OCI-LY1 (cell line): ENCODE data around the gene NEUROD6.

Experiments
- H2AFZ ChIP-seq: fragments of 200-600 bp; sonication (generic), shearing (Covaris generic); 2 replicates; pipeline ENCODE4 v1.6.0; 2014; ENCODE audit warnings: antibody characterized with exemption, mild to moderate bottlenecking, low read length
- H3F3A ChIP-seq: fragments of 200-600 bp; sonication (generic), shearing (Covaris generic); 2 replicates; pipeline ENCODE4 v1.6.0; 2014; ENCODE audit warnings: mild to moderate bottlenecking, antibody characterized with exemption, low read length, moderate library complexity; ENCODE audit not compliant: insufficient read depth
- H3K27ac ChIP-seq: fragments of 200-600 bp; sonication (generic); 2 replicates; pipeline ENCODE4 v1.5.1; 2014; ENCODE audit warnings: low read length, mixed run types, mild to moderate bottlenecking, low read depth; ENCODE audit not compliant: poor library complexity, severe bottlenecking
- H3K27me3 ChIP-seq: fragments of 200-600 bp; sonication (generic); 2 replicates; pipeline ENCODE4 v1.6.0; 2014; ENCODE audit warnings: antibody characterized with exemption, mild to moderate bottlenecking, low read length, moderate library complexity; ENCODE audit not compliant: insufficient read depth
- H3K36me3 ChIP-seq: fragments of 200-600 bp; sonication (generic); 2 replicates; pipeline ENCODE4 v1.6.1; 2014; ENCODE audit warnings: mild to moderate bottlenecking, antibody characterized with exemption, low read length, moderate library complexity, mixed read lengths; ENCODE audit not compliant: insufficient read depth
- H3K4me1 ChIP-seq: fragments of 200-600 bp; sonication (generic); 2 replicates; pipeline ENCODE4 v1.5.1; 2014; ENCODE audit warnings: mild to moderate bottlenecking, low read length, moderate library complexity; ENCODE audit not compliant: insufficient read depth, severe bottlenecking
- H3K4me2 ChIP-seq: fragments of 200-600 bp; sonication (generic), shearing (Covaris generic); 2 replicates; pipeline ENCODE4 v1.6.1; 2014; ENCODE audit warnings: low read length
- H3K4me3 ChIP-seq: fragments of 200-600 bp; sonication (generic); 2 replicates; pipeline ENCODE4 v1.5.1; 2014; ENCODE audit warnings: low read length, low read depth, mild to moderate bottlenecking, mixed read lengths; ENCODE audit not compliant: poor library complexity, severe bottlenecking
- H3K79me2 ChIP-seq: fragments of 200-600 bp; shearing (Covaris generic); 2 replicates; pipeline ENCODE4 v1.6.1; 2016; ENCODE audit warnings: mixed run types, low read length, mixed read lengths; ENCODE audit not compliant: insufficient read depth
- H3K9ac ChIP-seq: fragments of 200-600 bp; sonication (generic), shearing (Covaris generic); 2 replicates; pipeline ENCODE4 v1.6.1; 2014; ENCODE audit warnings: mild to moderate bottlenecking, low read length, mixed read lengths
- H3K9me2 ChIP-seq: fragments of 200-600 bp; sonication (generic), shearing (Covaris generic); 2 replicates; pipeline ENCODE4 v1.6.1; 2014; ENCODE audit warnings: low read depth, mild to moderate bottlenecking, low read length, mixed read lengths
- H3K9me3 ChIP-seq: fragments of 200-600 bp; shearing (Covaris generic); 2 replicates; pipeline ENCODE4 v1.6.1; 2014; ENCODE audit warnings: low read length, mixed read lengths
- H4K20me1 ChIP-seq: fragments of 200-600 bp; sonication (generic), shearing (Covaris generic); 2 replicates; pipeline ENCODE4 v1.6.0; 2016; ENCODE audit warnings: mild to moderate bottlenecking, low read length; ENCODE audit not compliant: insufficient read depth
- CTCF ChIP-seq: fragments of 200-600 bp; sonication (generic), shearing (Covaris generic); IDR thresholded peaks from 2 replicates; pipeline ENCODE4 v1.5.1; 2017; ENCODE audit warnings: mild to moderate bottlenecking, antibody characterized with exemption, low read length, moderate library complexity, mixed read lengths
- EZH2 ChIP-seq: fragments of 200-600 bp; sonication (generic), shearing (Covaris generic); IDR thresholded peaks from 2 replicates; pipeline ENCODE4 v1.8.0; 2017; ENCODE audit warnings: borderline replicate concordance, mixed run types, mild to moderate bottlenecking, antibody characterized with exemption, low read length, moderate library complexity, mixed read lengths

NEUROD6 gene

GRCh38 chr7:31340051-31340450, 475 bp downstream of the NEUROD6 start:
- no peak for TF ChIP-seq CTCF
- TF ChIP-seq EZH2 = no peak
- no peaks in the 10 kb centered on the region for H4K20me1 ChIP-seq
- no peaks in the 10 kb centered on the region for H3K36me3 ChIP-seq
- H3K4me1 ChIP-seq = no peaks in the 10 kb centered on the region
- H3K4me2 ChIP-seq = no peak overlapping the region
- H3K4me3 ChIP-seq = no peak overlapping the region
- no peaks in the 10 kb centered on the region for H3F3A ChIP-seq
- H3K27ac ChIP-seq = no peak overlapping the region
- H3K9me3 ChIP-seq = no peaks in the 10 kb centered on the region
- no peak overlapping the region for H3K9ac ChIP-seq
- no peaks in the 10 kb centered on the region for H3K9me2 ChIP-seq
- H3K79me2 ChIP-seq = no peaks in the 10 kb centered on the region
- no peak overlapping the region for H2AFZ ChIP-seq
- no peaks in the 10 kb centered on the region for H3K27me3 ChIP-seq

- Histone ChIP-seq H4K20me1 (no peaks in the 10 kb centered on the region), H3F3A (no peaks in the 10 kb centered on the region), H3K4me3 (no peak overlapping the region), H3K27ac (no peak overlapping the region), H3K9me2 (no peaks in the 10 kb centered on the region), H3K79me2 (no peaks in the 10 kb centered on the region), H3K4me1 (no peaks in the 10 kb centered on the region), H2AFZ (no peak overlapping the region), H3K4me2 (no peak overlapping the region), H3K9me3 (no peaks in the 10 kb centered on the region), H3K36me3 (no peaks in the 10 kb centered on the region), H3K9ac (no peak overlapping the region), H3K27me3 (no peaks in the 10 kb centered on the region)
- TF ChIP-seq CTCF = no peak
- TF ChIP-seq EZH2 = no peak
These were observed 1.8 kb downstream of the NEUROD6 start for GRCh38 chr7:31338706-31339105.

- Histone ChIP-seq H3K27ac (no peak overlapping the region), H3K27me3 (no peaks in the 10 kb centered on the region; the same call in 1 of the 2 replicates), H3K4me1 (no peaks in the 10 kb centered on the region), H3K9me3 (no peaks in the 10 kb centered on the region), H3K4me3 (no peak overlapping the region), H3K4me2 (no peak overlapping the region), H3F3A (no peaks in the 10 kb centered on the region), H2AFZ (no peak overlapping the region), H4K20me1 (no peaks in the 10 kb centered on the region), H3K9ac (no peak overlapping the region), H3K79me2 (no peaks in the 10 kb centered on the region), H3K9me2 (no peaks in the 10 kb centered on the region), H3K36me3 (no peaks in the 10 kb centered on the region)
- TF ChIP-seq CTCF (no peak), EZH2 (no peak)
These were observed 3.4 kb downstream of the NEUROD6 start for GRCh38 chr7:31337002-31337565.
